GM12875 (cell line): ENCODE results near the gene ARHGEF7.

Experiments used
- H3K4me3 ChIP-seq: one replicate; pipeline ENCODE4 v1.5.1; 2011; ENCODE audit warnings: low read depth, low read length, control low read depth
- CTCF ChIP-seq: IDR thresholded peaks from 2 replicates; pipeline ENCODE4 v1.5.1; 2011; ENCODE audit warnings: low read depth, mild to moderate bottlenecking, control low read depth, inconsistent platforms, low read length, moderate library complexity, borderline replicate concordance; ENCODE audit not compliant: insufficient read depth

Gene ARHGEF7

GRCh38 chr13:111317571-111318345 lies 202.6 kb downstream of the ARHGEF7 start:
- no peak for TF ChIP-seq CTCF
- no peak overlapping the region for H3K4me3 ChIP-seq

- TF ChIP-seq CTCF = no peak
- no peak overlapping the region for H3K4me3 ChIP-seq
These were observed 203.3 kb downstream of the ARHGEF7 start for GRCh38 chr13:111318386-111318785.

- no peak overlapping the region for H3K4me3 ChIP-seq
- no peak for TF ChIP-seq CTCF
These were observed 204.4 kb downstream of the ARHGEF7 start for GRCh38 chr13:111319521-111319920.

- no peak within 1 kb of the TSS for H3K4me3 ChIP-seq
- TF ChIP-seq CTCF = no peak
These were observed 205.1 kb downstream of the ARHGEF7 start, which contains the start of gene TEX29 for GRCh38 chr13:111319998-111320911. Gene TEX29, plus strand, starts transcription at chr13:111320642. Its CDS starts 249 bp downstream, at chr13:111320891.

GRCh38 chr13:111322001-111322915 lies 207.1 kb downstream of the ARHGEF7 start:
- TF ChIP-seq CTCF = no peak

GRCh38 chr13:111322916-111323331 lies 207.8 kb downstream of the ARHGEF7 start:
- no peak for TF ChIP-seq CTCF

More at GRCh38 chr13:111322001-111322915, 207.1 kb downstream of the ARHGEF7 start:
- H3K4me3 ChIP-seq = no peak overlapping the region

More at GRCh38 chr13:111322916-111323331, 207.8 kb downstream of the ARHGEF7 start:
- no peak overlapping the region for H3K4me3 ChIP-seq
